HG02840 (cell line): ENCODE measurements around the gene BICRA.
"Not testable (repeated sequence)": the region's sequence is repeated elsewhere in the genome, so short reads cannot be mapped to it uniquely, and the experiment has no call there.

Source experiments
- ATAC-seq: cut with Tn5 transposase; IDR thresholded peaks from one replicate; pipeline ENCODE4 v1.9.1; 2021; ENCODE audit warnings: mild to moderate bottlenecking, moderate library complexity, moderate number of reproducible peaks; ENCODE audit not compliant: unreplicated experiment, low FRiP score

Gene BICRA

GRCh38 chr19:47707135-47707925, 98.4 kb downstream of the BICRA start:
- ATAC-seq: no peak

- no peak for ATAC-seq
Observed at GRCh38 chr19:47711652-47712242, 102.8 kb downstream of the BICRA start.

GRCh38 chr19:47713046-47714021, 104.4 kb downstream of the BICRA start, which contains the start of gene EHD2:
Gene EHD2, plus strand, starts transcription at chr19:47713422. Its CDS starts 3,191 bp downstream, at chr19:47716613.
- ATAC-seq: no peak

DNA sequence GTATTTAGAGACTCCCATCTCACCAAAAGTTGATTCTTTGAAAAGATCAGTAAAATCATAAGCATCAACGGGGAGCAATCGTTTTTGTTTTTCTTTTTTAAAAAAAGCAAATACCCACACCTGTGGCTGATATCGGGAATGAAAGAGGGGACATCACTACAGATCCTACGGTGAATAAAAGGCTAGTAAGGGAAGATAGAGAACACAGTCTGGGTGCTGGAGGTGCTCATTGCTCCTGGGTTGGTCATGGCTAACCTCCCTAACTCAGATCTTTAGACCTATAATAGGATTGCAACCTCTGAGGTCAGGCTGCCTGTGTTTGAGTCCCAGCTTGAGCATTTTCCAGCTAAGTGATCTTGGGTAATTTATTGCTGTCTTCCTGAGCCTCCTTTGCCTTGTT, 105.4 kb downstream of the BICRA start:
- no peak for ATAC-seq

DNA sequence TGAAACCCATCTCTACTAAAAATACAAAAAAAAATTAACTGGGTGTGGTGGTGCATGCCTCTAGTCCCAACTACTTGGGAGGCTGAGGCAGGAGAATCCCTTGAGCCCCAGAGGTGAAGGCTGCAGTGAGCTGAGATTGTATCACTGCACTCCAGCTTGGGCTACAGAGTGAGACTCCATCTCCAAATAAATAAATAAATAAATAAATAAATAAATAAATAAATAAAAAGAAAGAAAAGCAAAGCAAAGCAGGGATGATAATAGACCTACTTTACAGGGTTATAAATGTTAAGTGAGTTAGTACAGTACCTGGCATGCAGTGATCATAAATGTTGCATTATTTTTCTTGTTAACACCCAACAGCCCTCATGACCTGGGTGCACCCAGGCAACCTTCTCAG, 105.9 kb downstream of the BICRA start:
- ATAC-seq: not testable (repeated sequence)

GRCh38 chr19:47716270-47716937, 107.5 kb downstream of the BICRA start:
- no peak for ATAC-seq

- ATAC-seq: not testable (repeated sequence)
Observed at GRCh38 chr19:47718415-47719046, 109.6 kb downstream of the BICRA start.

- no peak for ATAC-seq
Observed at GRCh38 chr19:47719047-47719859, 110.3 kb downstream of the BICRA start.

GRCh38 chr19:47720669-47721422, 111.9 kb downstream of the BICRA start:
- no peak for ATAC-seq

GRCh38 chr19:47723581-47723940, 114.6 kb downstream of the BICRA start:
- no peak for ATAC-seq

- ATAC-seq: no peak
Observed at GRCh38 chr19:47725759-47726401, 116.9 kb downstream of the BICRA start.

DNA sequence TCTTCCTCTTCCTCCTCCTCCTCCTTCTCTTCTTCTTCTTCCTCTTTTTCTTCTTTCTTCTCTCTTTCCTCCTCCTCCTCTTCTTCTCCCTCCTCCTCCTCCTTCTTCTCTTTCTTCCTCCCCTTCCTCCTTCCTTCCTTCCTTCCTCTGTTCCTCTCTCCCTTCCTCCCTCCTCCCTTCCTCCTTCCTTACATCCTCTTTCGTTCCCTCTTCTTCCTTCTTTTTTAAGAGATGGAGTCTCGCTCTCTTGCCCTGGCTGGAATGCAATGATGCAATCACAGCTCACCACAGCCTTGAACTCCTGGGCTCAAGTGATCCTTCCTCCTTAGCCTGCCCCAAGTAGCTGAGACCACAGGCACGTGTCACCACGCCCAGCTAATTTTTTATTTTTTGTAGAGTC, 117.5 kb downstream of the BICRA start:
- no peak for ATAC-seq

DNA sequence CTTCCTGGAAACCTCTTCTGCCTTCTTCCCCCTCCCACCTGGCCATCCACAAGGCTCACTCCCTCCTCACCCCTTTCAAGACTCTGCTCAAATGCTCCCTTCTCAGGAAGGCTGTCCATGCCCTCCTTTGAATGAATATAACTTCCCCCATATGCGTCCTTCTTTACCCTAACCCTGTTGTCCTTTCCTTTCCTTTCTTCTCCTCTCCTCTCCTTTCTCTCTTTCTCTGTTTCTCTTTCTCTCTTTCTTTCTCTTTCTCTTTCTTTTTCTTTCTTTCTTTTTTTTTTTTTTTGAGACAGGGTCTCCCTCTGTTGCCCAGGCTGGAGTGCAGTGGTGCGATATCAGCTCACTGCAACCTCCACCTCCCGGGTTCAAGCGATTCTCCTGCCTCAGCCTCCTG, 119.4 kb downstream of the BICRA start:
- ATAC-seq: not testable (repeated sequence)

GRCh38 chr19:47729468-47729798, 120.5 kb downstream of the BICRA start:
- no peak for ATAC-seq

GRCh38 chr19:47729799-47730520, 121.0 kb downstream of the BICRA start:
- no peak for ATAC-seq

DNA sequence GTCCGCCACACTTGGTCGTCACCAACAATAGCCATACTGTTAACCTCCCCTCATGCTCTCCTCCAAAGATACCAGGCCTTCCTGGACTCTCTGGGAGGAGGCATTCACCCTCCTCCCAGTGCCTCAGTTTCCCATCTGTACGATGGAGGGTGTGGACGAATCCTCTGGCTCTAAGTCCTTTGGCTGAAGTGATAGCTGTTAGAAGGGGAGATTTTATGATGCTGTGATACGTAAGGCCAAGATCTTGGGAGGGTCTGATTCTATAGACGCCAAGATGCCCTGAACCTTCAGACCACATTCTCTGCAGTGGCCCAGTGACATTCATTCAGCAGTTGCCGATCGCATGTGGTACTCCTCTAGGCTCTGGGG, 121.6 kb downstream of the BICRA start:
- ATAC-seq: no peak

GRCh38 chr19:47730910-47731309, 122.0 kb downstream of the BICRA start:
- no peak for ATAC-seq
